ENCODE data around the gene NEXMIF. TPM values are rescaled to one million over a fixed set of nuclear protein-coding genes. Genes with fewer than 3 reads are reported as not detected.
"Not testable (repeated sequence)": the region's sequence is repeated elsewhere in the genome, so short reads cannot be mapped to it uniquely, and the experiment has no call there.

NEXMIF gene
- total RNA-seq: 0.42 and 0.49 TPM in 2 replicates

- intact Hi-C loops (cut with micrococcal nuclease): loop anchor here (2.0 to 10.0 kb wide), 3 partner anchors 313 to 1249 kb away; partner anchors contain the start of genes PBDC1 and UPRT
These were observed at the start of gene NEXMIF for GRCh38 chrX:74925225-74926088. Gene NEXMIF (minus strand): TSS chrX:74925452.

DNA sequence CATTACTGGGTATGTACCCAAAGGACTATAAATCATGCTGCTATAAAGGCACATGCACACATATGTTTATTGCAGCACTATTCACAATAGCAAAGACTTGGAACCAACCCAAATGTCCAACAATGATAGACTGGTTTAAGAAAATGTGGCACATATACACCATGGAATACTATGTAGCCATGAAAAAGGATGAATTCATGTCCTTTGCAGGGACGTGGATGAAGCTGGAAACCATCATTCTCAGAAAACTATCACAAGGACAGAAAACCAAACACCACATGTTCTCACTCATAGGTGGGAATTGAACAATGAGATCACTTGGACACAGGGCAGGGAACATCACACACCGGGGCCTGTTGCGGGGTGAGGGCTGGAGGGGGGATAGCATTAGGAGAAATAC lies 36.7 kb upstream of the NEXMIF start:
- intact Hi-C loops (cut with micrococcal nuclease): not testable (repeated sequence)

DNA sequence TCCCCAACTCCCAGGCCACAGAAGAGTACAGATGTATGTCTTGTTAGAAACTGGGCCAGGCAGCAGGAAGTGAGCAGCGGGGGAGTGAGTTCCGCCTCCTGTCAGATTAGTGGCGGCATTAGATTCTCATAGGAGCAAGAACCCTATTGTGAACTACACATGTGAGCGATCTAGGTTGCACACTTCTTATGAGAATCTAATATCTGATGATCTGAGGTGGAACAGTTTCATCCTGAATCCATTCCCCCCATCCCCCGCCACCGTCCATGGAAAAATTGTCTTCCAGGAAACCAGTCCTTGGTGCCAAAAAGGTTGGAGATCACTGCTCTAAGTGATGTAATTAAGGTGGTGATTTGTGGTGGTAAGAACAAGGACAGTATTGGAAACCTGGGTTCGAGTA lies 24.5 kb upstream of the NEXMIF start:
- intact Hi-C loops (cut with micrococcal nuclease): no loop called here

DNA sequence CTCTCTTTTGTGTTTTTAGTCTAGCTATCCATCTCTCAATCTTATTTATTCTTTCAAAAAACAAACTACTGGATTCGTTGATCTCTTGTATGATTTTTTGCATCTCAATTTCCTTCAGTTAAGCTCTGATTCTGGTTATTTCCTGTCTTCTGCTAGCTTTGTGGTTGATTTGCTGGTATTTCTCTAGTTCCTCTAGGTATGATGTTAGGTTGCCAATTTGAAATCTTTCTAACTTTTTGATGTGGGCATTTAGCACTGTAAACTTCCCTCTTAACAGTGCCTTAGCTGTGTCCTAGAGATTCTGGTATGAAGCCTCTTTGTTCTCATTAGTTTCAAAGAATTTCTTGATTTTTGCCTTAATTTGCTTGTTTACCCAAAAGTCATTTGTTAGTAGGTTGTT lies 15.2 kb upstream of the NEXMIF start:
- intact Hi-C loops (cut with micrococcal nuclease): no loop called here

DNA sequence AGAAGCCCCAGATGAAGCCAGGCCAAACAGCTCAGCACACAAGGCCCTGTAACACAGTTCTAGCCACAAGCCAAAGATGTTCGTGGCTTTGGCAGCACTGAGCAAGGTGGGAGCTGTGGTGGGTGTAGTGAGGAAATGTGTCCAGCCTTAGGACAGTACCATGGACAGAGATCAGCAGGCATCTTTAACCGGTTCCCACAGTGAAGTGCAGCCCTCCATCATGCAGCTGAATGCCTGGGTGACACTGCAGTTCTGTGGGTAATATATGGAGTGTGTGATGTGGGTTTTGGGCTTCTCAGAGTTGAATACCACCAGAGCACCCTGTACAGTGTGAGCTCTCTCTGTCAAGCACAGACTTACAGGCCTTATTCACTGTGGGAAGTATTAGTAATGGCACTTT lies 6.0 kb upstream of the NEXMIF start:
- intact Hi-C loops (cut with micrococcal nuclease): no loop called here

DNA sequence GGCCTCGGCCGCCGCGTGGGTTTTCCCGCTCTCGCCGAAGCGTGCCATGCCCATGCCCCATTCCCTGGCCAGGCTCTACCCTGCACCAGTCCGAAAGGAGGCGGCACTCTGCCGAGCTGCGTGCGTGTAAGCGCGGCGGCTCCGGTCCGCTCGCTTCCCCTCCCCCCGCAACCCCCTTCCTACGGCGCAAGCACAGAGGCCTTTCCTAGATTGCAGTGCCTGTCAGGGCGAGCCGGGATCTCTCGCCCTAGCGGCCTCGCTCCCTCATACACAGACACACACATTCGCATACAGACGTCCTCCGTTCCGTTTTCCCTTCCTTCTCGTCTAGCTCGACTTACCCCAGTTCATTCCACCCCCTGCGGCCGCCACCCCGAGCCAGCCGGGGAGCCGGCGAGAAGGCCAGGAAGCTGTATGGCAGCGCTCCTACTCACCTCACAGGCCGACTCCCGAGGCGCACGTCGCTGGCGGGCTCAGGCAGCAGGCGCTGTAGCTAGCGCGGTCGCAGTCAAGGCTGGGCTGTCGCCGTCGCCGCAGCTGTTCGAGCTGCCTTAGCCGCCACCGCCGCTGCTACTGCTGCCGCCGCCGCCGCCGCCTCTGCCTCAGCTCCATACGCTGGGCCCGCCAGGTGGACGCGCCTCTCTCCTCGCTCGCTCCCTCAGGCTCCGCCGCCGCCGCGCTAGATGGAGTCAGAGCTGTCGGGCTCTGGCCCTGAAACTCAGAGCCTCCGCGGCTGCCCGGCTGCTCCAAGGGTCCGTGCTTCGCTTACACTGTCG lies 615 bp downstream of the NEXMIF start:
- intact Hi-C loops (cut with micrococcal nuclease): loop anchor here (2.0 to 10.0 kb wide), 5 partner anchors 233 to 1250 kb away; partner anchors contain the start of genes ABCB7, PBDC1 and UPRT

GRCh38 chrX:74923942-74924448 lies 1.3 kb downstream of the NEXMIF start:
- intact Hi-C loops (cut with micrococcal nuclease): loop anchor here (2.0 to 10.0 kb wide), 5 partner anchors 233 to 1251 kb away; partner anchors contain the start of genes ABCB7, PBDC1 and UPRT

- intact Hi-C loops (cut with micrococcal nuclease): loop anchor here (5.0 to 10.0 kb wide), 3 partner anchors 234 to 1252 kb away; partner anchors contain the start of genes ABCB7 and PBDC1
These were observed 2.2 kb downstream of the NEXMIF start for GRCh38 chrX:74922922-74923543.

- intact Hi-C loops (cut with micrococcal nuclease): no loop called here
These were observed 13.8 kb downstream of the NEXMIF start for GRCh38 chrX:74911494-74911893.

DNA sequence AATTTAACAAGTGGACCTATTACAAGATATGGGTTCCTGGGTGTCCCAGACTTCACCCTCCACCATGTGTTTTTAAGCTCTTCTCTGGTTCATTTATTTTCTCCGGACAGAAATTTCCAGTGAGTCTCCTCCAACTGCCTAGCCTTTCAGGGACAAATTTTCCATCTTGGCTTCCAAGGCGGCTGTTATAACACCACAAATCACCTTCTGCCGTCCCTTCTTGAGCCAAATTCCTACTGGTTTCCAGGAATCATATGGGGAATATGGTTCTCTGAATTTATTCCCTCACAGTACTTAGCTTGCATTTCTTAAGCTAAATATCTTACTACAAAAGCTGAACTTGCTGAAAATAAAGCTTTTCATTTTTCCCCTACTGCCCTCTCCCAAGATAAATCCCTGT lies 18.8 kb downstream of the NEXMIF start:
- intact Hi-C loops (cut with micrococcal nuclease): no loop called here

- intact Hi-C loops (cut with micrococcal nuclease): no loop called here
These were observed 22.4 kb downstream of the NEXMIF start for GRCh38 chrX:74902806-74903205.

DNA sequence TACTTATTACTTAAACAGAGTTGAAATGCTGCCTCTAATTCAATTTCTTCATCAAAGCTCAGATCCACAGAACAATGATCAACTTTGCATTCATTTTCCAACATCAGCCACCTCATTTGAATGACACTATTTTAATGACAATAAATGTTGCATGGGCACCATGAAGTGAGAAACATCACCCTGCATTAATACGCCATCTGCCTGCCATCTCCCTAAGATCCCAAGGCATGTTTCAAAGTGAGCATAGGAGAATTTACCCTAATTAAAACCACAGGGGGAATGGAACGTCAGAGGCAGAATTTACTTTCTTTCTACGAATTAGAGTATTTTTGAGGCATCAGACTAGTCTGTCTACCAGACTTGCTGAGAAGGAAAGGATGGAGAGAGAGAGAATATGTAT lies 32.7 kb downstream of the NEXMIF start:
- intact Hi-C loops (cut with micrococcal nuclease): no loop called here

GRCh38 chrX:74890676-74891430 lies 34.4 kb downstream of the NEXMIF start:
- intact Hi-C loops (cut with micrococcal nuclease): no loop called here

- intact Hi-C loops (cut with micrococcal nuclease): not testable (repeated sequence)
These were observed 42.9 kb downstream of the NEXMIF start for GRCh38 chrX:74882383-74882782.

- intact Hi-C loops (cut with micrococcal nuclease): no loop called here
These were observed 59.5 kb downstream of the NEXMIF start for GRCh38 chrX:74865725-74866124.

GRCh38 chrX:74853255-74853654 lies 72.0 kb downstream of the NEXMIF start:
- intact Hi-C loops (cut with micrococcal nuclease): no loop called here

DNA sequence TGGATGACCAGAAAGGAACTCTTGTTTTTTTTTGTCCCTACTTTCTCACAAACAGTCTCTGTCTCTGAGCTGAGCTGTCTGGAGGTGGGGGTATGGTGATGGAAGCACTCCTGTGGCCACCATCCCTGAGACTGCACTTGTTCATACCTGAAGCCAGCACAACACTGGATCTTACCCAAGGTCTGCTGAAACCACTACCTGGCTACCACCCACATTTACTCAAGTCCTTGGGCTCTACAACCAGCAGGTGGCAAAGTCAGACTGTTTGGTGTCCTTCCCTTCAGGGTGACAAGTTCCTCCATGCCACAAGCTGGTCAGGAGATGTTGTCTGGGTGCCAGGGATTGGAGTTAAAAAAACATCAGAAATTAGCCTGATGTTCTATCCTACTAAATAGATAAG lies 89.7 kb downstream of the NEXMIF start:
- intact Hi-C loops (cut with micrococcal nuclease): no loop called here

DNA sequence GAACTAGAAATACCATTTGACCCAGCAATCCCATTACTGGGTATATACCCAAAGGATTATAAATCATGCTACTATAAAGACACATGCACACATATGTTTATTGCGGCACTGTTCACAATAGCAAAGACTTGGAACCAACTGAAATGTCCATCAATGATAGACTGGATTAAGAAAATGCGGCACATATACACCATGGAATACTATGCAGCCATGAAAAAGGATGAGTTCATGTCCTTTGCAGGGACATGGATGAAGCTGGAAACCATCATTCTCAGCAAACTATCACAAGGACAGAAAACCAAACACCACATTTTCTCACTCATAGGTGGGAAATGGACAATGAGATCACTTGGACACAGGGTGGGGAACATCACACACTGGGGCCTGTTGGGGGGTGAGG lies 105.5 kb downstream of the NEXMIF start:
- intact Hi-C loops (cut with micrococcal nuclease): not testable (repeated sequence)

- intact Hi-C loops (cut with micrococcal nuclease): no loop called here
These were observed 110.6 kb downstream of the NEXMIF start for GRCh38 chrX:74814681-74815080.

- intact Hi-C loops (cut with micrococcal nuclease): no loop called here
These were observed 120.7 kb downstream of the NEXMIF start for GRCh38 chrX:74804574-74804973.

- intact Hi-C loops (cut with micrococcal nuclease): no loop called here
These were observed 125.2 kb downstream of the NEXMIF start for GRCh38 chrX:74800062-74800461.
